Measurements from ENCODE around the gene LGR4.
"Not testable (repeated sequence)": the region's sequence is repeated elsewhere in the genome, so short reads cannot be mapped to it uniquely, and the experiment has no call there.

Gene LGR4

GRCh38 chr11:27472398-27473016 is at the start of gene LGR4:
TSS of gene LGR4 (minus strand) at chr11:27472790. CDS start at chr11:27472302, 488 bp downstream.
- DNase-seq (ENCODE audit: low read depth in 2 of 2): peak; percentile 51 to 52

- DNase-seq (ENCODE audit: low read depth in 2 of 2): no peak
These were observed 47.6 kb upstream of the LGR4 start for GRCh38 chr11:27520226-27520625.

- DNase-seq (ENCODE audit: low read depth in 2 of 2): no peak
These were observed 45.9 kb upstream of the LGR4 start for GRCh38 chr11:27518518-27518917.

GRCh38 chr11:27517490-27517889 is 44.9 kb upstream of the LGR4 start:
- DNase-seq (ENCODE audit: low read depth in 2 of 2): not testable (repeated sequence)

GRCh38 chr11:27514558-27514957 is 42.0 kb upstream of the LGR4 start:
- DNase-seq (ENCODE audit: low read depth in 2 of 2): no peak

- DNase-seq (ENCODE audit: low read depth in 2 of 2): no peak
These were observed 41.5 kb upstream of the LGR4 start for GRCh38 chr11:27514076-27514475.

GRCh38 chr11:27513389-27513788 is 40.8 kb upstream of the LGR4 start:
- DNase-seq (ENCODE audit: low read depth in 2 of 2): no peak

- DNase-seq (ENCODE audit: low read depth in 2 of 2): no peak
These were observed 39.6 kb upstream of the LGR4 start for GRCh38 chr11:27512238-27512637.

GRCh38 chr11:27509908-27510307 is 37.3 kb upstream of the LGR4 start:
- no peak for DNase-seq (ENCODE audit: low read depth in 2 of 2)

- no peak for DNase-seq (ENCODE audit: low read depth in 2 of 2)
These were observed 35.1 kb upstream of the LGR4 start for GRCh38 chr11:27507557-27508322.

GRCh38 chr11:27506200-27507182 is 33.9 kb upstream of the LGR4 start, which contains the start of gene LIN7C:
TSS of gene LIN7C (minus strand) at chr11:27506769. CDS start at chr11:27506752, 17 bp downstream.
- peak; percentile 93 to 94 for DNase-seq (ENCODE audit: low read depth in 2 of 2)

GRCh38 chr11:27505781-27506180 is 33.2 kb upstream of the LGR4 start:
- DNase-seq (ENCODE audit: low read depth in 2 of 2): no peak

GRCh38 chr11:27504205-27504604 is 31.6 kb upstream of the LGR4 start:
- DNase-seq (ENCODE audit: low read depth in 2 of 2): no peak

- no peak for DNase-seq (ENCODE audit: low read depth in 2 of 2)
These were observed 28.5 kb upstream of the LGR4 start for GRCh38 chr11:27501100-27501499.

GRCh38 chr11:27497911-27498310 is 25.3 kb upstream of the LGR4 start:
- no peak for DNase-seq (ENCODE audit: low read depth in 2 of 2)

- no peak for DNase-seq (ENCODE audit: low read depth in 2 of 2)
These were observed 24.8 kb upstream of the LGR4 start for GRCh38 chr11:27497284-27497866.

GRCh38 chr11:27496461-27496860 is 23.9 kb upstream of the LGR4 start:
- no peak for DNase-seq (ENCODE audit: low read depth in 2 of 2)

GRCh38 chr11:27495710-27496300 is 23.2 kb upstream of the LGR4 start:
- no peak for DNase-seq (ENCODE audit: low read depth in 2 of 2)

- DNase-seq (ENCODE audit: low read depth in 2 of 2): no peak
These were observed 16.5 kb upstream of the LGR4 start for GRCh38 chr11:27489092-27489491.

- DNase-seq (ENCODE audit: low read depth in 2 of 2): no peak
These were observed 15.1 kb upstream of the LGR4 start for GRCh38 chr11:27487706-27488105.

Measured in stimulated activated CD4-positive, alpha-beta T cell treated with anti-CD3 and anti-CD28 coated beads, Interleukin-1b, Interleukin-23, amount 100 ng/mL, for 4 hours (primary cell).